Ascending aorta (tissue), 2 donors: ENCODE results near the gene SAE1. TPM values are rescaled to one million over a fixed set of nuclear protein-coding genes. Genes with fewer than 3 reads are reported as not detected.

ENCODE experiments used
- DNase-seq, 2 donors: peaks; one replicate each; pipeline ENCODE4 v3.0.0-alpha.2; 2019; ENCODE audit warnings: low spot score in 2 of 2
- H3K27ac ChIP-seq, 2 donors: fragments of 200-600 bp; sonication (generic); one replicate each; pipeline ENCODE4 v1.5.1; 2016 to 2017; ENCODE audit warnings: mild to moderate bottlenecking in 1 of 2
- H3K27me3 ChIP-seq: fragments of 200-600 bp; sonication (generic); one replicate; pipeline ENCODE4 v1.5.1; 2017
- H3K36me3 ChIP-seq, 2 donors: fragments of 200-600 bp; sonication (generic); one replicate each; pipeline ENCODE4 v1.5.1; 2016
- H3K4me1 ChIP-seq, 2 donors: fragments of 200-600 bp; sonication (generic); one replicate each; pipeline ENCODE4 v1.5.1; 2016 to 2017; ENCODE audit warnings: mild to moderate bottlenecking in 1 of 2
- H3K4me3 ChIP-seq, 2 donors: fragments of 200-600 bp; sonication (generic); one replicate each; pipeline ENCODE4 v1.5.1; 2016 to 2017; ENCODE audit warnings: mild to moderate bottlenecking in 1 of 2
- H3K9me3 ChIP-seq, 2 donors: fragments of 200-600 bp; sonication (generic); one replicate each; pipeline ENCODE4 v1.5.1; 2016
- CTCF ChIP-seq, 3 experiments: fragments of 200-600 bp in 2 of 3; fragments of 450-650 bp in 1 of 3; sonication (generic) in 2 of 3; IDR thresholded peaks; one replicate each; pipeline ENCODE4 v1.5.1; 2016 to 2019; ENCODE audit warnings: antibody characterized with exemption in 3 of 3, mild to moderate bottlenecking in 1 of 3, moderate library complexity in 1 of 3
- intact Hi-C: fragments of 100-400 bp; cut with DNase I; formaldehyde crosslinking; loops from one replicate; pipeline ENCODE4 v1.15.1; 2023
- total RNA-seq: library from RNA; depleted of rRNA; stranded (reverse); fragments of >200 nt; gene quantifications from one replicate; pipeline ENCODE4 v1.1.0, GENCODE V29; 2016

SAE1 gene
- total RNA-seq, 1 donor from 2014 or later: 54.4 TPM

GRCh38 chr19:47176071-47176626 is 45.5 kb downstream of the SAE1 start:
- intact Hi-C loops: loop anchor here (1.0 to 2.0 kb wide), 2 partner anchors 17 to 50 kb away; no protein-coding TSS in a partner anchor
- Histone ChIP-seq H3K36me3 (peaks cover 19 to 22% of the 10 kb centered on the region in 2 donors), H3K4me3 (no peak overlapping the region), H3K27ac (peak overlapping the region; percentile 80 to 82), H3K9me3 (no peaks in the 10 kb centered on the region), H3K27me3 (no peaks in the 10 kb centered on the region), H3K4me1 (peaks cover 10 to 26% of the 10 kb centered on the region in 2 donors)
- no peak for TF ChIP-seq CTCF (IDR thresholded peaks at IDR 0.05)
- DNase-seq: no peak

- Histone ChIP-seq H3K4me3 (no peak overlapping the region), H3K9me3 (no peaks in the 10 kb centered on the region), H3K27me3 (no peaks in the 10 kb centered on the region), H3K36me3 (peaks cover 16 to 17% of the 10 kb centered on the region in 2 donors), H3K27ac (peak overlapping the region; percentile 80 to 82), H3K4me1 (peaks cover 10 to 26% of the 10 kb centered on the region in 2 donors)
- DNase-seq: peak in 1 of 2 donors; percentile 77
- intact Hi-C loops: loop anchor here (1.0 to 2.0 kb wide), 2 partner anchors 18 to 50 kb away; no protein-coding TSS in a partner anchor
- no peak for TF ChIP-seq CTCF (IDR thresholded peaks at IDR 0.05)
Observed at GRCh38 chr19:47176627-47177090, 46.0 kb downstream of the SAE1 start.

GRCh38 chr19:47179653-47180310 is 49.1 kb downstream of the SAE1 start:
- DNase-seq: no peak
- peaks cover 7 to 12% of the 10 kb centered on the region in 2 donors for H3K36me3 ChIP-seq
- H3K27ac ChIP-seq: no peak overlapping the region
- no peak overlapping the region for H3K4me3 ChIP-seq
- intact Hi-C loops: no loop called here
- no peak for TF ChIP-seq CTCF (IDR thresholded peaks at IDR 0.05)
- peaks cover 10 to 28% of the 10 kb centered on the region in 2 donors for H3K4me1 ChIP-seq
- H3K9me3 ChIP-seq: no peaks in the 10 kb centered on the region
- H3K27me3 ChIP-seq: no peaks in the 10 kb centered on the region

GRCh38 chr19:47183601-47184000 is 53.0 kb downstream of the SAE1 start:
- DNase-seq: no peak
- Histone ChIP-seq H3K4me3 (no peak overlapping the region), H3K9me3 (no peaks in the 10 kb centered on the region), H3K36me3 (peaks cover 7 to 12% of the 10 kb centered on the region in 2 donors), H3K4me1 (peaks cover 0 to 2% of the 10 kb centered on the region in 2 donors), H3K27ac (peak overlapping the region in 1 of 2 donors; percentile 70), H3K27me3 (no peaks in the 10 kb centered on the region)
- intact Hi-C loops: no loop called here
- TF ChIP-seq CTCF (IDR thresholded peaks at IDR 0.05): no peak

GRCh38 chr19:47186446-47187334 is 56.1 kb downstream of the SAE1 start:
- H3K4me3 ChIP-seq: no peak overlapping the region
- no peaks in the 10 kb centered on the region for H3K9me3 ChIP-seq
- peaks cover 0 to 27% of the 10 kb centered on the region in 2 donors for H3K4me1 ChIP-seq
- intact Hi-C loops: no loop called here
- H3K27ac ChIP-seq: no peak overlapping the region
- no peak for DNase-seq
- H3K27me3 ChIP-seq: no peaks in the 10 kb centered on the region
- TF ChIP-seq CTCF (IDR thresholded peaks at IDR 0.05): no peak
- H3K36me3 ChIP-seq: peaks cover 0 to 12% of the 10 kb centered on the region in 2 donors
